ENCODE results near the gene NIBAN1.

Gene NIBAN1

GRCh38 chr1:184990204-184990603, 15.9 kb upstream of the NIBAN1 start:
- H3K79me2 ChIP-seq (ENCODE audit: low read length) = no peaks in the 10 kb centered on the region
- H3K4me1 ChIP-seq (ENCODE audit: low read length) = peaks cover 9% of the 10 kb centered on the region; the same call in 1 of the 2 replicates
- H3K27ac ChIP-seq (ENCODE audit: low read length) = no peak overlapping the region
- H3K4me3 ChIP-seq (ENCODE audit: low read length) = no peak overlapping the region
- peaks cover 6% of the 10 kb centered on the region for H3K36me3 ChIP-seq (replicated peaks; ENCODE audit: low read depth, low read length)
- no peaks in the 10 kb centered on the region for H4K20me1 ChIP-seq (ENCODE audit: insufficient read depth, low read length)
- no peak overlapping the region for H3K4me2 ChIP-seq (ENCODE audit: low read length)
- H3K9ac ChIP-seq (ENCODE audit: low read length) = no peak overlapping the region
- peaks cover 11% of the 10 kb centered on the region for H3K9me3 ChIP-seq (ENCODE audit: insufficient read depth, low read length)
- TF ChIP-seq, protein P1, sequence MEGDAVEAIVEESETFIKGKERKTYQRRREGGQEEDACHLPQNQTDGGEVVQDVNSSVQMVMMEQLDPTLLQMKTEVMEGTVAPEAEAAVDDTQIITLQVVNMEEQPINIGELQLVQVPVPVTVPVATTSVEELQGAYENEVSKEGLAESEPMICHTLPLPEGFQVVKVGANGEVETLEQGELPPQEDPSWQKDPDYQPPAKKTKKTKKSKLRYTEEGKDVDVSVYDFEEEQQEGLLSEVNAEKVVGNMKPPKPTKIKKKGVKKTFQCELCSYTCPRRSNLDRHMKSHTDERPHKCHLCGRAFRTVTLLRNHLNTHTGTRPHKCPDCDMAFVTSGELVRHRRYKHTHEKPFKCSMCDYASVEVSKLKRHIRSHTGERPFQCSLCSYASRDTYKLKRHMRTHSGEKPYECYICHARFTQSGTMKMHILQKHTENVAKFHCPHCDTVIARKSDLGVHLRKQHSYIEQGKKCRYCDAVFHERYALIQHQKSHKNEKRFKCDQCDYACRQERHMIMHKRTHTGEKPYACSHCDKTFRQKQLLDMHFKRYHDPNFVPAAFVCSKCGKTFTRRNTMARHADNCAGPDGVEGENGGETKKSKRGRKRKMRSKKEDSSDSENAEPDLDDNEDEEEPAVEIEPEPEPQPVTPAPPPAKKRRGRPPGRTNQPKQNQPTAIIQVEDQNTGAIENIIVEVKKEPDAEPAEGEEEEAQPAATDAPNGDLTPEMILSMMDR (IDR thresholded peaks at IDR 0.05; ENCODE audit: low read depth, low read length) = no peak
- TF ChIP-seq EZH2phosphoT487 (IDR thresholded peaks at IDR 0.05; ENCODE audit: low read depth) = no peak
- H3K27me3 ChIP-seq (ENCODE audit: low read depth, low read length) = no peaks in the 10 kb centered on the region
- H2AFZ ChIP-seq (ENCODE audit: low read depth, low read length) = no peak overlapping the region; the same call in 1 of the 2 replicates

- peaks cover 9% of the 10 kb centered on the region; the same call in 1 of the 2 replicates for H3K4me1 ChIP-seq (ENCODE audit: low read length)
- no peak overlapping the region for H3K9ac ChIP-seq (ENCODE audit: low read length)
- H3K4me3 ChIP-seq (ENCODE audit: low read length) = no peak overlapping the region
- H3K27ac ChIP-seq (ENCODE audit: low read length) = no peak overlapping the region
- no peaks in the 10 kb centered on the region for H3K79me2 ChIP-seq (ENCODE audit: low read length)
- no peaks in the 10 kb centered on the region for H3K9me3 ChIP-seq (ENCODE audit: insufficient read depth, low read length)
- no peaks in the 10 kb centered on the region for H3K36me3 ChIP-seq (replicated peaks; ENCODE audit: low read depth, low read length)
- no peaks in the 10 kb centered on the region for H3K27me3 ChIP-seq (ENCODE audit: low read depth, low read length)
- H2AFZ ChIP-seq (ENCODE audit: low read depth, low read length) = no peak overlapping the region
- no peak for TF ChIP-seq EZH2phosphoT487 (IDR thresholded peaks at IDR 0.05; ENCODE audit: low read depth)
- TF ChIP-seq, protein P1 (IDR thresholded peaks at IDR 0.05; ENCODE audit: low read depth, low read length) = no peak
- no peak overlapping the region for H3K4me2 ChIP-seq (ENCODE audit: low read length)
- H4K20me1 ChIP-seq (ENCODE audit: insufficient read depth, low read length) = no peaks in the 10 kb centered on the region
Measured at GRCh38 chr1:184988506-184988905, 14.2 kb upstream of the NIBAN1 start.

GRCh38 chr1:184987696-184988095, 13.4 kb upstream of the NIBAN1 start:
- Histone ChIP-seq H4K20me1 (ENCODE audit: insufficient read depth, low read length) (no peaks in the 10 kb centered on the region), H3K9ac (ENCODE audit: low read length) (no peak overlapping the region), H3K4me2 (ENCODE audit: low read length) (no peak overlapping the region), H3K36me3 (replicated peaks; ENCODE audit: low read depth, low read length) (no peaks in the 10 kb centered on the region), H3K27ac (ENCODE audit: low read length) (no peak overlapping the region), H2AFZ (ENCODE audit: low read depth, low read length) (no peak overlapping the region), H3K4me1 (ENCODE audit: low read length) (peaks cover 9% of the 10 kb centered on the region; the same call in 1 of the 2 replicates), H3K27me3 (ENCODE audit: low read depth, low read length) (no peaks in the 10 kb centered on the region), H3K9me3 (ENCODE audit: insufficient read depth, low read length) (no peaks in the 10 kb centered on the region), H3K4me3 (ENCODE audit: low read length) (no peak overlapping the region), H3K79me2 (ENCODE audit: low read length) (no peaks in the 10 kb centered on the region)
- TF ChIP-seq, protein P1 (IDR thresholded peaks at IDR 0.05; ENCODE audit: low read depth, low read length) = no peak
- TF ChIP-seq EZH2phosphoT487 (IDR thresholded peaks at IDR 0.05; ENCODE audit: low read depth) = no peak

DNA sequence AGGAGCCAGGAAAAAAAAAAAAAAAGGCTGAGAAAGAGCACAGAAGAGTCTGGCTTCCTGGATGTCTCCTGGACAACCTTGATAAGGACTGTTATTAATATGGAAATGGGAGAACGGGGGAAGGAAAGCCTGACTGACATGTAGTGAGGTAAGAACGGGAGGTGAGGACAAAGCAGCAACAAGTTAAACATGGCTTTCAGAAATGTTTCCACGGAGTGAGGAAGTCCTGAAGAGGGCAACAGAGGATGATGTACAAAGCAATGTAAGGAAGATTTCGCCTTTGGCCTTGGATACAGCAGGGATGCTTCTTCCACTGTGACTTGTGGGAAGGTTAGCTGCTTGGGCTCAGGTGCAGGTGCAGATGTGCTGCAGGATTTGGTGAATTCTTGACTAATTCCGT, 11.9 kb upstream of the NIBAN1 start:
- Histone ChIP-seq H3K4me1 (ENCODE audit: low read length) (peaks cover 21% of the 10 kb centered on the region), H3K27ac (ENCODE audit: low read length) (no peak overlapping the region), H3K79me2 (ENCODE audit: low read length) (no peaks in the 10 kb centered on the region), H3K36me3 (replicated peaks; ENCODE audit: low read depth, low read length) (no peaks in the 10 kb centered on the region), H4K20me1 (ENCODE audit: insufficient read depth, low read length) (no peaks in the 10 kb centered on the region), H3K4me3 (ENCODE audit: low read length) (no peak overlapping the region), H2AFZ (ENCODE audit: low read depth, low read length) (no peak overlapping the region), H3K9ac (ENCODE audit: low read length) (no peak overlapping the region), H3K9me3 (ENCODE audit: insufficient read depth, low read length) (no peaks in the 10 kb centered on the region), H3K27me3 (ENCODE audit: low read depth, low read length) (no peaks in the 10 kb centered on the region), H3K4me2 (ENCODE audit: low read length) (no peak overlapping the region)
- TF ChIP-seq EZH2phosphoT487 (IDR thresholded peaks at IDR 0.05; ENCODE audit: low read depth) = no peak
- TF ChIP-seq, protein P1 (IDR thresholded peaks at IDR 0.05; ENCODE audit: low read depth, low read length) = peak; percentile 27

All from OCI-LY3 (cell line).